GM21515 (cell line): ENCODE measurements around the gene INPP5D.
A peak's percentile ranks its signal among the peaks of the same experiment; 100 is the strongest.
"Not testable (repeated sequence)": the region's sequence is repeated elsewhere in the genome, so short reads cannot be mapped to it uniquely, and the experiment has no call there.

Experiments
- ATAC-seq: cut with Tn5 transposase; IDR thresholded peaks from one replicate; pipeline ENCODE4 v1.9.1; 2021; ENCODE audit not compliant: unreplicated experiment

Gene INPP5D

GRCh38 chr2:233115741-233116140, 55.6 kb downstream of the INPP5D start:
- no peak for ATAC-seq

GRCh38 chr2:233116946-233117345, 56.8 kb downstream of the INPP5D start:
- no peak for ATAC-seq

GRCh38 chr2:233117351-233117750, 57.2 kb downstream of the INPP5D start:
- no peak for ATAC-seq

DNA sequence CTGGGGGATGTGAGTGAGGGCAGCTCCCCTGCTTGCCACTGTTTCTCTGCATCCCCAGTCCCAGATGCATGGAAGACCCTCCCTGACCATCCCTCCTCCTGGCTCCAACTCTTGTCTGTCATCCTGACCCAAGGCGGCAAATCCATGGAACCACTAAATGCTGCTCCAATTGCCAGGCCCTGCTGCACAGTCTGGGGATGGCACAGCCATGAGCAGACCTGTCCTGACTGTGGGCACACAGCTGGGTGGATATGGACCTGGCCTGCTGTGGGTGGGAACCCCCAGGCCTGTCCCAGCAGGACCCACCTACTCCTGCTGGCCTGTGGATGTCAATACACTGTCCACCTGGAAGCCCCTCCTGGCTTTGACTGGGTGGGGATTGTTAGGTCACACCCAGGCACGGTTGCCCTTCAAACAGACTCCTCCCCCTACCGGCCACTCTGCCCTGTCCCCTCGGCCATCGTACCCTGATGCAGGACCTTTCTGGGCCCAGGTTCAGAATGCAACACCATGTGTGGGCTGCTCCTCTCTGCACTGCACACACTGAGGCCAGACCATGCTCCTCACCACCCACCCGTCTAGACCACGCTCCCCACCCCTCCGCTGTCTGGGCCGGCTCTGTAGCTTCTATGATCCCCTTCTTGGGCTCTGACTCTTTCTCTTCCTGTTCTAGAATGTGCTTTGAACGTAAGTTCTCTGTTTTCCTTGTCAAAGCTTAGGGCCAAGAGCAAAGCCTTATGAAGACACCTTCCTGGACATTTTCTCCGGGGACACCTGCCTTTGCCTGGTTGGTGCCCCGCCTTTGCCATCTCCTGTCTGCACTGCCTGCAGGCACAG, 57.9 kb downstream of the INPP5D start:
- no peak for ATAC-seq

DNA sequence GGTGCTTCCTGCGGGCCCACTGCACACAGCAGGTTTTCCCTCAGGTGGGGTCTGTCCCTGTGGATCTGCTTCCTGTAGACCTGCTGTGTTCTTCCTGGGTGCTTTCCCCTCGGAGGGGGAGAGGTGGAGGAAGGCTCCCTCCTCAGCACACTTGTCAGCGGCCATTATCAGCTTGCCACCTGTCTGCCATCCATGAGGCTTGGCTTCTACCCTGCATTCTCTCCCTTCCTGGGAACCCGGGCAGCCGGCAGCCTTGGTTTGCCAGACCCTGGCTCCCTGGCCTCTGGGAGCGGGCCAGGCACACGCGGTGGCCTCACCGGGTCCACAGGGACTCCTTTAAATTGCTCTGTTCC, 58.5 kb downstream of the INPP5D start:
- no peak for ATAC-seq

GRCh38 chr2:233119123-233119522, 59.0 kb downstream of the INPP5D start:
- no peak for ATAC-seq

GRCh38 chr2:233119806-233120205, 59.7 kb downstream of the INPP5D start:
- ATAC-seq: no peak

GRCh38 chr2:233120459-233120858, 60.3 kb downstream of the INPP5D start:
- ATAC-seq: no peak

DNA sequence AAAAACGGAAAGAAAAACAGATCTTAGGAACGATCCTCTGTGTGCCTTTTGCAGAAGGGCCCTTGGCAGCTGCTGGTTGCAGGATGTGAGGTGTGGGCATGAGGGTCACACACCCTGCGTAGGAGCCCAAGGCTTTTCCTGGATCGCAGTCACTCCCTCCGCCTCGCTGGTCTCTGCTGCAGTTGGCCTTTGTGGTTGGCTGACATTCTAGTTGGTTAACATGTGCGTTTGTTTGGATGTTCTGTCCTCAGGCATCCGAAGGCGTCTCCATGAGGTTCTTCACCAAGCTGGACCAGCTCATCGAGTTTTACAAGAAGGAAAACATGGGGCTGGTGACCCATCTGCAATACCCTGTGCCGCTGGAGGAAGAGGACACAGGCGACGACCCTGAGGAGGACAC, 61.7 kb downstream of the INPP5D start:
- no peak for ATAC-seq

GRCh38 chr2:233122541-233122940, 62.4 kb downstream of the INPP5D start:
- no peak for ATAC-seq

DNA sequence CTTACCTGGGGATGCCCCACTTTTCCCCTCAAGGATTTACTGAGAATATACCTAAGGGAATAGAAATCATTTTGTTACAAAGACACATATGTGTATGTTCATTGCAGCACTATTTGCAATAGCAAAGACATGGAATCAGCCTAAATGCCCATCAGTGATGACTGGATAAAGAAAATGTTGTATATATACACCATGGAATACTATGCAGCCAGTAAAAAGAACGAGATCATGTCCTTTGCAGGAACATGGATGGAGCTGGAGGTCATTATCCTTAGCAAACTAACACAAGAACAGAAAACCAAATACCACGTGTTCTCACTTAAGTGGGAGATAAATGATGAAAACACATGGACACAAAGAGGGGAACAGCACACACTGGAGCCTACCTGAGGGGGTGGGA, 63.4 kb downstream of the INPP5D start:
- not testable (repeated sequence) for ATAC-seq

DNA sequence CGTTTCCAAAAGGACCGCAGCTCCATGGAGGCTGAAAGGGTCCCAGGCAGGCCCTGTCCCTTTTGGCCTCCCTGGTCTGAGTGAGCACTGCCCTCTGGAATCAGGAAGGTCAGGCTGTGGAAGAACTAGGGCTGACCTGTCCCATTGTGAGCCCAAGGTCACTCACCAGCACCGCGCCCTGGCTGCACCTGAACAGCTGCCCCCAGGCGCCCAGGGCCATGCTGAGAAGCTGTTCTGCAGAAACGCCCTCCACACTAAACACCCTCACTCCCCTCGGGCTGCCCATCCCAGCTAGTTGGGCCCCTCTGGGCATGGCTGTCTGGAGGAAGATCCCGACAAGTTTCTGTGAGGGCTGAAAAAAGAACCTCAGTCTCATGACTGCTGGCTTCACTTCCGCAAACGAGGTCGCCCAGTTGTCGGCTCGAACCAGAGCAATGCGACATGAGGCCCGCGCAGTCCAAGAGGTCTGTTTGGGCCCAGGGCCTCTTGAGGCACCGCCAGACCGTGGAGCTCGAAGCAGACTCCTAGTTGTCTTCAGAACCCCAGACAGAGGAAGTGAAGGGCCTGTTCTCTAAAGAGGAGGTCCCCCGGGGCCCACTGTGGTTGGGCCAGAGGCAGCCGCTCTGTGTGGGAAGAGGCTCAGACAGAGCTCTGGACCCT, 64.4 kb downstream of the INPP5D start:
- ATAC-seq: peak; percentile 85

- no peak for ATAC-seq
Observed at GRCh38 chr2:233125455-233126065, 65.4 kb downstream of the INPP5D start.

DNA sequence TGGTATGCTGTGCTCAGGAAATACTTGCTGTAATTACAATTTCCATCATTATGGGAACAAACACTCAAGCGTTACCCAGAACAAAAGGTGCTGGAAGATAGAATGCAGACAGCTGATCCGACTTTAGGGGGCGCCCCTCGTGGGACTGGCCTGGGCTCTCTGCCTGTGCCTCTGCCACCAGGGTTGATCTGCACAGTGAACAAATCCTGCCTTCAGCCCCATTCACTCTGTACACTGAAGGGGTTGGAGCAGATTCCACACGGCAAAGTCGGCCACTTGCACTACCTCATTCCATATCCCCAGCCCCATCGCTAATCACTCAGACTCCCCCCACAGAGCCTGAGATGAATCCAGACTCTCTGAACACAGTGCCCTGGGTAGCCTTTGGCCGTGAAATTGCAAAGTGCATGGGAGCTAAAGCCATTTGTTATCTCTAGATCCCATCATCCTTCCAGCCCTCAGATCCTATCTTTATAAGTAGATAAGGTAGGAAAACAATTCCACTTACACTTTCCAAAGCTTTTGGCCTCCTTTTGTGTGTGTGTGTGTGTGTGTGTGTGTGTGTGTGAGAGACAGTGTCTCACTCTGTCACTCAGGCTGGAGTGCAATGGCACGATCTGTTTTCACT, 69.3 kb downstream of the INPP5D start:
- ATAC-seq: no peak

- no peak for ATAC-seq
Observed at GRCh38 chr2:233130024-233130423, 69.9 kb downstream of the INPP5D start.

GRCh38 chr2:233130481-233131020, 70.4 kb downstream of the INPP5D start:
- no peak for ATAC-seq

- no peak for ATAC-seq
Observed at GRCh38 chr2:233131936-233132720, 72.0 kb downstream of the INPP5D start.

DNA sequence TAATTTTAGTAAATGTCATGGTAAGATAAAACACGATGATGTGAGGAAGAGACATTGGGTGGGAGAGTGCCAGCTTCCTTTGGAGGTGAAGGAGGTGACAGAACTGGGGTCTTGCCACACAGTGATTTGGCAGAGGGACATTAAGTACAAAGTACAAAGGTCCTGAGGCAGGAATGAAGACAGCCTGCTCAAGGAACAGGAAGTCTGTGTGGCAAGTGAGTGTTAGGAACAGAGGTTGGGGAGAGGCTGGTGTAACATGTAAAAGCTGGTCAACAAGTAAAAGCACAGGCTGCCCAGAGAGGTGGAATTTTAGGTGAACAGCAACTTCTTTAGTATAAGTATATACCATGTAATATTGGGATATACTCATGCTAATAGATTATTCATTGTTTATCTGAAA, 73.1 kb downstream of the INPP5D start:
- ATAC-seq: no peak

DNA sequence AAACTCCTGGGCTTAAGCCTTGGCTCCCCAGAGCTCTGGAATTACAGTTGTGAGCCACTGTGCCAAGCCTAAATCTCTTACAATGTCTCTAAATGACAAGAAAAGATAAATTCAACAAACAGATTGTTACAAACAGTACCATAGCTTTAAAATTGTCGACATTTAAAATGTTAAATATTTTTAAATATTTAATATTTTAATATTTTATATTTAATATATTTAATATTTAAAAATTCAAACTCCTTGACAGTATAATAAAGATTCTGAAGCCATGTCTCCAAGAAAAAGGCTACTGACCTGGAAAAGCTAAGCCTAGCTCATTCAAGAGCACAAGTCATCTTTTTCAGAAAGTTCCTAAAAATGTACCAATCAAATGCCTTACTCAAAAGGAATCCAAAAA, 75.3 kb downstream of the INPP5D start:
- no peak for ATAC-seq

- no peak for ATAC-seq
Observed at GRCh38 chr2:233137040-233137439, 76.9 kb downstream of the INPP5D start.
